GM21390 (cell line): ENCODE measurements around the gene DCT.
"Not testable (repeated sequence)": the region's sequence is repeated elsewhere in the genome, so short reads cannot be mapped to it uniquely, and the experiment has no call there.

Experiments used
- ATAC-seq: cut with Tn5 transposase; IDR thresholded peaks from one replicate; pipeline ENCODE4 v1.9.1; 2021; ENCODE audit not compliant: unreplicated experiment

The DCT gene

GRCh38 chr13:94479616-94480015, at the start of gene DCT:
Gene DCT, minus strand, starts transcription at chr13:94479682. Its CDS starts 427 bp downstream, at chr13:94479255.
- no peak for ATAC-seq

- not testable (repeated sequence) for ATAC-seq
These were observed 47.5 kb upstream of the DCT start for GRCh38 chr13:94526956-94527355.

- no peak for ATAC-seq
These were observed 46.3 kb upstream of the DCT start for GRCh38 chr13:94525781-94526180.

- no peak for ATAC-seq
These were observed 44.9 kb upstream of the DCT start for GRCh38 chr13:94524407-94524806.

GRCh38 chr13:94520001-94520400, 40.5 kb upstream of the DCT start:
- ATAC-seq: no peak

- no peak for ATAC-seq
These were observed 37.0 kb upstream of the DCT start for GRCh38 chr13:94516456-94516855.

GRCh38 chr13:94515911-94516310, 36.4 kb upstream of the DCT start:
- ATAC-seq: no peak

GRCh38 chr13:94515374-94515773, 35.9 kb upstream of the DCT start:
- no peak for ATAC-seq

GRCh38 chr13:94513026-94513425, 33.5 kb upstream of the DCT start:
- ATAC-seq: no peak

GRCh38 chr13:94505730-94506129, 26.2 kb upstream of the DCT start:
- no peak for ATAC-seq

GRCh38 chr13:94503851-94504250, 24.4 kb upstream of the DCT start:
- ATAC-seq: no peak

- not testable (repeated sequence) for ATAC-seq
These were observed 19.3 kb upstream of the DCT start for GRCh38 chr13:94498831-94499230.

- no peak for ATAC-seq
These were observed 16.3 kb upstream of the DCT start for GRCh38 chr13:94495806-94496205.

GRCh38 chr13:94494026-94494425, 14.5 kb upstream of the DCT start:
- no peak for ATAC-seq

- ATAC-seq: no peak
These were observed 7.6 kb upstream of the DCT start for GRCh38 chr13:94487043-94487442.

GRCh38 chr13:94483970-94484369, 4.5 kb upstream of the DCT start:
- no peak for ATAC-seq

- ATAC-seq: no peak
These were observed 2.5 kb upstream of the DCT start for GRCh38 chr13:94481941-94482340.

GRCh38 chr13:94480672-94481145, 1.2 kb upstream of the DCT start:
- no peak for ATAC-seq

- ATAC-seq: no peak
These were observed 569 bp downstream of the DCT start for GRCh38 chr13:94478913-94479312.

- ATAC-seq: no peak
These were observed 9.4 kb downstream of the DCT start for GRCh38 chr13:94470126-94470525.

- no peak for ATAC-seq
These were observed 14.7 kb downstream of the DCT start for GRCh38 chr13:94464771-94465170.

GRCh38 chr13:94462670-94463069, 16.8 kb downstream of the DCT start:
- ATAC-seq: no peak

- ATAC-seq: no peak
These were observed 20.4 kb downstream of the DCT start for GRCh38 chr13:94459116-94459515.

GRCh38 chr13:94455414-94455813, 24.1 kb downstream of the DCT start:
- ATAC-seq: no peak
